ENCODE data around the gene ACADSB.

ACADSB gene

GRCh38 chr10:123004298-123004697 is 4.5 kb upstream of the ACADSB start:
- DNase-seq (ENCODE audit: low spot score), result no peak

DNA sequence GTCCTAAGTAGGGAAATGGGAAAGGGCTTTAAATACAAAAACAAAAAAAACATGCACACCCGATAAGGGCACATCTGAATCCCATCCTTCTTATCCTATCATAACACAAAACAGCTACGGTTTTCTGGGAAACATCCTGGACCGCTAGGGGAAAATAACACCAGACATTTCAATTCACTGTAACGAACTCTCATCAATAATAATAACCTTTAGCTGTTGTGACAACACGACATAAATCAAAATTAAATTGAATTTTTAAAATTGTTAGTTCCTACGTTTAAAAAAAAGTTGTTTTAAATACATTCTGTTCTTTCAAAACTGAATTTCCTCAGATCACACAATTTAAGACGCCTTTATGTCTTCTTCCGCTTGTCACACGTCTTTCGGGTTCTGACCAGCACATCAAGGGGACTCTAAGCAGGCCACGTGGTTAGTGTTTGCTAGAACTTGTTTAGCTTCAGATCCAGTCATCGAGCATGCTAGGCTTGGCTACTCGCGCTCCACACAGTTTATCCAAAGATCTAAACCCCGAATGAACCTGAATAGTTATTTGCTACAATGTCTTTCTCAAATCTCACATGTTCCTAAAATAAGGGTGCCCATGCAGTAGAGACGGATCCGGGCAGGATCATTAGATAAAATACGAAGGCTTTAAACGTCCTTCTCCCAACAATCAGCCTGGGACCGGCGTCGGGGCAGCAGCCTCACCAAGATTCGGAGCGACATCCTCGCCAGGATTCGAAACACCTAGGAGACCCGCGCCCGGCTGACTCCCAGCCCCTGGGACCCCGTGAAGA is 1.1 kb upstream of the ACADSB start:
- peak; percentile 71 for DNase-seq (ENCODE audit: low spot score)

DNA sequence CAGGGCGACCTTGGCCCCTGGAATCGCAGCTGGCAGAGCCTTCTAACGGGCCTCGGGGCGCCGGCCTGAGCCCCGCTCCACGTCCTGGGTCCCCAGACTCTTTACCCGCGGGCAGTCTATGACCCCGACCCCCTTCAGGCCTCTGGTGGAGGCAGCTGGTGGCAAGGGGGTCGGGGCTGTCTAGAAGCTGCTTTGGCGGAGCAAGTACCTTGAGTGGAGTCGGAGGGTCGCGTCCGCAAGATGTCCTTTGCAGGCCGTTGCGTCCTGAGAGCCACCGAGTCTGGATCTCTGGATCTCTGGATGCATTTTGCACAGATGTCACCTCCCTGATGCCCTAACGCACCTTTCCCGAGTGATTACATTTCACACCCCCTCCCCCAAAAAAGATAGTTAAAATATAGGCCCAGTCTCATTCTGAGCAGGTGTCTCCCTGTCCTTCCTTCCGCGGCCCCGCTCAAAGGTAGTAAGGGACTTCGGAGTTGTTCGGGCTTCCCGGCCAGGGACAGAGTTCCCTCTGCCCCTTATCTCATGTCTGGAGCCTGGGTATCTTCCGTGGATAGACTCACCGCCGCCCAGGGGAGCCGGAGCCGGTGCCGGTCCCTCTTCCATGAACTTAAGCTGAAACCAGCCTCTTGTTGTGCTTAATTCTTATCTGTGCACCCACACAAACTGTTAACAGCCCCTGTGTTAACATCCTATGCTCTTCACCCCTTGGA is 457 bp downstream of the ACADSB start:
- DNase-seq (ENCODE audit: low spot score), result peak; percentile 19

DNA sequence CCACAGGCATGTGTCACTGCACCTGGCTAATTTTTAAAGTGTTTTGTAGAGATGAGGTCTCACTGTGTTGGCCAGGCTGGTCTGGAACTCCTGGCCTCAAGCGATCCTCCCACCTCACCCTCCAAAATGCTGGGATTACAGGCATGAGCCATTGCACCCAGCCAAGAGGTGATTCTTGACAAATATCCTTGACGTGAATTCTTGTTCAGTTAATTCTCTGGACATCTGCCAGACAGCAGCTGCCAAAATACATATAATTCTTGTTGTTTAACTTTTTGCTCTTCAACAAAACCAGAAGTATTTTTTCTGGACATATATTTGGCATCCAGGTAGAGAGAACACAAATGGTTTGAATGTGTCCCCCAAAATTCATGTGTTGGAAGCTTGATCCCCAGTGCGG is 3.2 kb downstream of the ACADSB start:
- no peak for DNase-seq (ENCODE audit: low spot score)

- no peak for DNase-seq (ENCODE audit: low spot score)
Measured at GRCh38 chr10:123013456-123014419, 4.9 kb downstream of the ACADSB start.

DNA sequence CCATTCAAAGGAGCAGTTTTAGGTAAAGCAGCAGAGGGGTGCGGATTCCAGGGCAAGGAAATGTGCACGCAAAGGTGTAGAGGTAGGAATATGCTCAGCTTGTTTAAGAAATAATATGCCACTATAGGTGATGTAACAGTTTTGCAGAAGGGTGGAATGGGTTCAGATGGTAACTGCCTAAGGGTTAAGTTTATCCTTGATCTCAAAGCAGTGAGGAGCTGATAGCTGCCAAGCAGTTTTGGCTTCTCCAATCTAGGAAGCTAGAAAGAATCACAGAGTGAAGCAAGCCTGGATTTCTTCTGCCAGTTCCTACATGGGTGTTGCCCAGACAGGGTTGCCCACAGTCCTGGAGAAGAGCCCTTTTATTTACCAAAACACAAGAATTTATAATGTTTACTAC is 6.0 kb downstream of the ACADSB start:
- no peak for DNase-seq (ENCODE audit: low spot score)

GRCh38 chr10:123016228-123016627 is 7.4 kb downstream of the ACADSB start:
- DNase-seq (ENCODE audit: low spot score), result no peak

DNA sequence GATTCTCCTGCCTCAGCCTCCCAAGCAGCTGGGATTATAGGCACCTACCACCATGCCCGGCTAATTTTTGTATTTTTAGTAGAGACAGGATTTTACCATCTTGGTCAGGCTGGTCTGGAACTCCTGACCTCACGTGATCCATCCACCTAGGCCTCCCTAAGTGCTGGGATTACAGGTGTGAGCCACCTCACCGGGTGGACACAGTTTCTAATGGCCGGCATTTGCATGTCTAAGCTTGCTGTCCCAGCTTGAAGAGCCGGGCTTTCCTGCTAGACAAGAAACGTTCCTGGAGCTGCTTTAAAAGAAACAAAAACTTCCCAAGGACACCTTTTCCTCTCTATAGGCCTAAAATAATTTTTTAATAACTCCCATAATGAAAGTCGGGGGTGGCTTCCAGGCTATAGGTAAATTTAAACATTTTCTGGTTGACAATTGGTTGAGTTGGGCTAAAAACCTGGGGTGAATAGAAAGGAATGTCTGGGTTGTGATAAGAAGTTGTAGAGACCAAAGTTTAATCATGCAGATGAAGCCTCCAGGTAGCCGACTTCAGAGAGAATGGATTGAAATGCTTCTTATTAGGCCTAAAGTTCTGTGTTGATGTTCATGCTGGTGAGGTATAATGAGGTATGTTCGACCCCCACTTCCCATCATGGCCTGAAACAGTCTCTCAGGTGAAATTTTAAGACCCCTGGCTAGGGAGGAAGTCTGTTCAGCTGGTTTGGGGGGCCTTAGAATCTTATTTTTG is 8.8 kb downstream of the ACADSB start:
- DNase-seq (ENCODE audit: low spot score), result no peak

- no peak for DNase-seq (ENCODE audit: low spot score)
Measured at GRCh38 chr10:123018531-123018930, 9.7 kb downstream of the ACADSB start.

- no peak for DNase-seq (ENCODE audit: low spot score)
Measured at GRCh38 chr10:123019264-123019663, 10.5 kb downstream of the ACADSB start.

DNA sequence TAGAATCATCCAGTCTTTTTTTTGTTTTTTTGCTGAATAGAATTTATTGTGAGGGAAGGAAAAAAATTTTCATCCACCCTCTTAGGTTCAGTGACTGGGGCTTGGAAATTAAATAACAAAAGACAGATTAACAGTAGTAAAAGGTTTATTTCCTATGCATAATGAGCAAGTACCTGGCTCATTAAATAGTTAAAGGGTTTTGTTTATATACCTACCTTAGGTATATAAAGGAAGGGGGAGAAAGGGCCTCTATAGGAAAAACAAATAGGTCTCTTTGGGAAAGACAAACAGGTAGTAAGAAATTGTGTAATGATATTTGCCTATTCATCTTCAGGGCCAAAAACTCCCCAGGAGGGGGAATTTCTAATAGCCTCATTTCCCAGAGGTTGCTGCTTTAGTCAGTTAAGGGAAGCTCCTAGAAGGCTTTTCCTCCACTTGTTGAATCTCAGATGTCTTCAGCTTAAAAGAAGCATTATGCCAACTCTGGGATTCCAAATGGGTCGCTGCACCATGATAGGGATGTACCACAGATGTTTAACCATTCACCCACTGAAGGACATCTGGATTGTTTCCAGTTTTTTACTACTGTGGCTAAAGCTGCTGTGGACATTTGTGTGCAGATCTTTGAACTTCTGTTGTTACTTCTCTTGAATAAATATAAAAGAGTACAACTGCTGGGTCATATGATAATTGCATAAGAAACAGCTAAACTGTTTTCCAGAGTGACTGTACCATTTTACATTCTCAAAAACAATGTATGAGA is 11.3 kb downstream of the ACADSB start:
- no peak for DNase-seq (ENCODE audit: low spot score)

- DNase-seq (ENCODE audit: low spot score), result no peak
Measured at GRCh38 chr10:123021517-123021916, 12.7 kb downstream of the ACADSB start.

DNA sequence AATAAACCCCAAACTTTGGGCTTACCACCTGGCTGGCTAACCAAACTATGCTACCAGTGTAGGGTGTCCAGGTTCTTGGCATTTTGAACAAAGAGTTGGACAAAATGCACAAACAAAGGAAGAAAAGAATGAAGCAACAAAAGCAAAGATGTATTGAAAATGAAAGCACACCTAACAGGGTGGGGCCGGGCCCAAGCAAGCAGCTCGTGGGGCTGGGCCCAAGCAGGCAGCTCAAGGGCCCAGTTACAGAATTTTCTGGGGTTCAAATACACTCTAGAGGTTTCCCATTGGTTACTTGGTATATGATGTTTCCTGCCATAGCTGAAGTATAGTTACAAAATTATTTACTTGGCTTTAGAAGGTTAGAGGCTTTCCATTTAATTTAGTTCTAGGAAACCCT is 15.7 kb downstream of the ACADSB start:
- no peak for DNase-seq (ENCODE audit: low spot score)

- DNase-seq (ENCODE audit: low spot score), result no peak
Measured at GRCh38 chr10:123026302-123026701, 17.5 kb downstream of the ACADSB start.

- no peak for DNase-seq (ENCODE audit: low spot score)
Measured at GRCh38 chr10:123027861-123028260, 19.1 kb downstream of the ACADSB start.

GRCh38 chr10:123031124-123031523 is 22.3 kb downstream of the ACADSB start:
- DNase-seq (ENCODE audit: low spot score), result no peak

GRCh38 chr10:123034332-123034731 is 25.5 kb downstream of the ACADSB start:
- DNase-seq (ENCODE audit: low spot score), result no peak

GRCh38 chr10:123035467-123036086 is 26.8 kb downstream of the ACADSB start:
- DNase-seq (ENCODE audit: low spot score), result no peak

- no peak for DNase-seq (ENCODE audit: low spot score)
Measured at GRCh38 chr10:123038782-123039631, 30.2 kb downstream of the ACADSB start.

GRCh38 chr10:123039632-123039930 is 30.8 kb downstream of the ACADSB start:
- no peak for DNase-seq (ENCODE audit: low spot score)

All from Ammon's horn (tissue), 1 donor.